GM21381 (cell line): ENCODE data around the gene HDAC9.

Experiments
- ATAC-seq: cut with Tn5 transposase; IDR thresholded peaks from one replicate; pipeline ENCODE4 v1.9.1; 2021; ENCODE audit warnings: mild to moderate bottlenecking, moderate library complexity; ENCODE audit not compliant: unreplicated experiment

Gene HDAC9

DNA sequence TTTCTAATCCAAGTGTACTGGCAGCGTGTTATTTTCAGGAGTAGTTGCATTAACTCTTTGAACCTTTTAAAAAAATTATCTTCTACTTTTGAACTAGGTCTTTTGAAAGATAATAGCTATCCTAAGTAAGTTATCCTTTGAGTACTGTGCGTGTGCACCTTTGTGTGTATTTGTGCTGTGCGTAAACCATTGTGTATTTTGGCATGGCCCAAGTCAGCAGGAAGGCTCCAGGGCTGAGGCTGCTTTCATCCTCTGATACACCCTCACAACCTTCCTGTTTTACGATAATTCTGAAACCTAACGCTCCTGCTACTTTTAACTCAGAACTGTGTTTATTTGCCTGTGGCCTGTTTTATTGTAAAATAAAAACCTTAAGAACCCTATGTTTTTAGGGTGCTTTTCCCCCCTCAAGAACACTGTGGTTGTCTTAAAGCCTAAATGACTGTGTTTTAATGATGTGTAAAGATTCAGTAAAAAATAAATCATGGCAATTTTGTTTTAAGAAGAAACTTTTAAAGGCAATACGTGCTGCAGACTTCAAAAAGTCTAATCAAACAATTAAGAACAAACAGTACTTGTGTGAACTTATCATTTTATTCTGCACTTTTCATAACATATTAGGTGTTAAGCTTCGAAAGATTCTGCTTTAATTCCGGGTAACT, 57.5 kb downstream of the HDAC9 start:
- ATAC-seq, result no peak

DNA sequence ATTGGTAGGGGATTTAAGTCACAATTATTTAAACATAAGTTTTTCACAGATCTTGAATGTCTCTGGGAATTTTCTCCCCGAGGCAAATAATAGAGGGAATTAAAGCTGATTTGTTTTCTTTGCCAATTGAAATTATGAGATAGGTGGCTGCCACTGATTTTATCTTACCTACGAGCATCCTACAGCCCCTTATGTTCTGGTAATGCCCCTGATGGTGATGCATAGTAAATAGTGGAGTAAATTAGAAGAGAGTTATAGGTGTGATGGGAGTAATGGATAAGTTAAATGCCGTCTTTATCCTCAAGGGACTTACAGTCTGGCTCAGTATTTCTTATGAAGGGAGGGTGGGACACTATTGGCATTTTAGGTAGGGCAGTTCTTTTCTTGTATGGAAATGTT, 58.1 kb downstream of the HDAC9 start:
- no peak for ATAC-seq

DNA sequence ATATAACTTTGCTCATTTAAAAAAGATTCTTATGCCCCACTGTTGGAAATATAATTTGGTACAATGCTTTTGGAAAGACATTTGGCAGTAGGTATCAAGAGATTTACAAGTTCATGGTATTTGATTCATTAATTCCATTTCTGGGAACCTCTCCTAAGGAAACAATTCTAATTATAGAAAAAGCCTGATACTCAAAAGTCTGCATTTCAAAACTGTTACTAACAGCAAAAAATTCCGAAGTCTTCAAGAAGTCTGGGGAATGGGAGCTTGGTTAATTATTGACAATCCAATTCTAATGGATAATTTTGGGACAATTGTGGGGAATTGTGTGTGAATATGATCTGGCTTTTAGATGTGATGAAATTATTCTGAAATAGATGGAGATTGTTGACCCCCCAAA, 59.6 kb downstream of the HDAC9 start:
- ATAC-seq, result no peak

DNA sequence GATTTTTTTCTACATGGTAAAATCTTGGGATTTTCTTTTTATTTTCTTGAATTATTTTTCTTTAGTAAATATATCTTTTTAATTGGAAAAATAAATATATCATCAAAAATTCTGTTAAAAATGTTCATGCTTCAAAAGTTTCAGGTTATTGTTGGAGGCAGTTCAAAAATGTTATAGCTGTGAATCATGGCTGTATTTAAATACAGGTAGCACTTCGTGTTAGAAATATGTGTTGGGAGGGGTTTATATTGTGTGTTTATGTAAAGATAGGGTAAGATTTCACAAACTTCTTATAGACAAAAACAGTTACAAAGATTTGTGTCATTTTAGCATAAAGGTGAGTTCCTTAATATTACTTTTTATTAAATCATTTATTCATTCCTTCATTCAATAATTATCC, 60.4 kb downstream of the HDAC9 start:
- ATAC-seq, result no peak

DNA sequence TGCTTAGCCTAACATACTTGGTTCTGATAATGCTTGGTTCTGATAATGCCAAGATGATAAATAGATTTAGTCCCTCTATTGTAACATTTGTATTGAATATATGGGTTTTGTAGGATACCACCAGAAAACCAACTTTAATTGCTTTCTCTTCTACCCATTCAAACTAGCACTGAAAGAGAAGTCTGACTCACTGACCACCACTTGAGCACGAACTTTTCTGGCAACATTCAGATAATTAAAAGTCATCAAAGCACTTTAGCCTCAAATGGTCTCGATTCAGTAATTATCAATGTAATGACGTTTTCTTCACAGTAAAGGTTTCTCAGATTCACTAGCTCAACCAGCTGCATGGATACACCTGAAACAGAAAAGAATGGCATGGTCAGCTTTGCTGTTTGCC, 63.0 kb downstream of the HDAC9 start:
- no peak for ATAC-seq

DNA sequence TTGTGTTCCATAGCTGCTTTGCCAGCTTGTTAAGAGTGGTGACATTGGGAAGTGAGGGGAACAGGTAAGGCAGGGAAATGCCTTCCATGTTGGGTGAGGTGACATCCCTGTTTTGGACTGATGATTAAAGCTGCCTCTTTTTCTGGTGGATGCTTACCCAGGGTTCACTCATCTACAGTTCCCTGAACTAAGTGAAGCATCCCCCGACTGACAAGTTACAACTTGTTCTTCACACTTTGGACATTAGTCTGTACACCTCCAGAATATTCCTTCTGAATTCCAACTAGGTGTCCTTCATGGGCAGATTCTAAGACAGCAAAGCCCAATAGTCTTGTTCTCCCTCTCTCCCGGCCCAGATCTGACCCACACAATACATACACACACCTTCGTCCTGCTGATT, 63.4 kb downstream of the HDAC9 start:
- no peak for ATAC-seq

DNA sequence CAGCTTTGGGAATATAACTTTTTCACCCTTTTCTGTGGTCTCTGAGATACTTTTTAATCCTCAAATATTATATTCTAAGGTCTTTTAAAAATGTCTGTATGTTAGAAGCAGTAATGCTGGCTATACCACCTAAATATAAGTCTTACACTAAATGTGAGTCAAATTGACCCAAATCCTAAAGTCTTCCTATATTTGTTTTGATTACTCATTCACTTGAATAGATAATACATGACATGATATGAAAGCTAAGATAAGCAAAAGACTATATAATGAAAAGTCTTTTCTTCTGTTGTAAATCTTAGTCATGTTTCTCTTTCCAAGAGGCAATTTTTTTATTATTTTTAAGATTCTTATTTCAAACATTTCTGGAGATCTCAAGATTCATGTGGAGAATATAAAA, 64.2 kb downstream of the HDAC9 start:
- no peak for ATAC-seq

DNA sequence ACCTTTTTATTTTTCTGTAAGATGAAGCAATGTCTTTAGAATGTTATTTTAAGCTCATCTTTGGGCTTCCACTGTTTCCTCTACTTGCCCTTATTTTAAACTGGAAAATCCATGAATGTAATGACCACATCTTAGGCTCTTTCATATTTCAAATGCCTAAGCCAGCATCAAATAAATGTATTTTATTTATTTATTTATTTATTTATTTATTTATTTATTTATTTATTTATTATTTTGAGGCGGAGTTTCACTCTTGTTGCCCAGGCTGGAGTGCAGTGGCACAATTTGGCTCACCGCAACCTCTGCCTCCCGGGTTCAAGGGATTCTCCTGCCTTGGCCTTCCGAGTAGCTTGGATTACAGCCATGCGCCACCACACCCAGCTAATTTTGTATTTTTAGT, 69.2 kb downstream of the HDAC9 start:
- ATAC-seq, result no peak

DNA sequence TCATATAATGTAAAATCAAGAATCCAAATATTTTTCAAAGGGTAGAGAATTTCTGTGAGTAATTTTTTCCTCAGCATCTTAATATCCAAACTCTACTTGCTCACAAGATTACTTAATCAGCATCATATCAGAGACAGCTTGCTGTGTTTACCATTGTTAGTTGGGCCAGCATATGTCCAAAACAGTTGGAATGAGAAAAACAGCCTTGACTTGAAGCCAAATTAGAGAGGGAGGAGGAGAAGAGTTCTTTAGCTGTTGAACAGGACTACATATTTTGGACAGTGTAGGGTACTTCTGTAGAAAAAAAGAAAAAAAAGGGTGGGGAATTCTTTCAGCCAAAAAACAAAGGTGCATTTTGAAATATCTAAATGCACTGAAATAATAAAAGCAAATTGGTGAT, 69.8 kb downstream of the HDAC9 start:
- no peak for ATAC-seq

DNA sequence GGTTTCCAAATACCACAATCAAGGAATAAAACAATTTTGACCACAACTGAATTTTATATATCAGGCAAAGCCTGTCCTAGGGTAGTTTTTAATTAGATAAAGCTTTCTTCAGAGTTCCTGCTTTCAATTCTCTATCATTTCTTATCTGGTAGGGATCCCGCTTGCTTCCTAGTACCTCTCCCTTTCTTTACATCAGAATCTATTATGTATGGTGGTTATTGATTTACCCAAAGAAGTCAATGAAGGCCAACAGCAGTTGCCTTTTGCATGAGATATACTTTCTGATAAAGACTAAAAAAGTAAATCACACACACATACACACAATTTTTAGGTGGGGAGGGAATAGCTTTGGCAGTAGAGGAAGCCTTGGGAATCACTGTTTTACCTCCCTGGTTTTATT, 70.7 kb downstream of the HDAC9 start:
- no peak for ATAC-seq

DNA sequence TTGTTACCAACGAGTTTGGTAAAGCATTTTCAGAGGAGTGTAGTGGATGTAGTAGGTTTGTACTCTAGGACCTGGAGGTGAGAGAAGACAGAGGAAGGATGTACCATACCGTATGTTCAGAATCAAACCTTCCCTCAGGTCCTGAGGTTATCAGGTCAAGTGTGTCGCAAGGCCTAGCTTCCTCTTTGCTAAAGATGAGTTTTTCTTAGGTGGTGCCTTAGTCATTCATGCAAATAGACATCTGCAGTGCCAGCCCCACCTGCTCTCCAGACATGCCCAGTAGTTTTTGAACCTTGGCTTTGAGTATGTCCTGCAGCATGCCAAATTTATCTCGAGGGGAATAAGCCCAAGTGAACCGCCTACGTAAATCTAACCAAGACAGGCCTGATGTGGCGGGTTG, 71.3 kb downstream of the HDAC9 start:
- peak; percentile 93 for ATAC-seq

DNA sequence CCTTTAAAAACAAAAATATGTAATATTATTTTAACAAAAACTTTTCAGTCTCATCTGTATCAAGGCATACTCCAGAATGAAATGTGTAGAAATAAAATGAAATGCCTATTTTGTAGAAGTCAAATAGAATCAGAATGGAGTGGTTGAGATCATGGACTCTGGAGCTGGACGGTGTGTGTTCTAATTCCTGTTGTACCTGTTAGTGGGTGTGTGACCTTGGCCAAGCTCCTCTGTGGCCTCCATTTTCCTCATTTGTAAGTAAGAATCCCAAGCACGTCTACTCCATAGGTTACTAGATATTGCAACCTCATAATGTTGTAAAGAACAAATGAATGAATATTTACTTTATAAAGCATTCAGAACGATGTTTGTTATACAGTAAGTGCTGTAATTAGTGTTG, 74.9 kb downstream of the HDAC9 start:
- no peak for ATAC-seq

DNA sequence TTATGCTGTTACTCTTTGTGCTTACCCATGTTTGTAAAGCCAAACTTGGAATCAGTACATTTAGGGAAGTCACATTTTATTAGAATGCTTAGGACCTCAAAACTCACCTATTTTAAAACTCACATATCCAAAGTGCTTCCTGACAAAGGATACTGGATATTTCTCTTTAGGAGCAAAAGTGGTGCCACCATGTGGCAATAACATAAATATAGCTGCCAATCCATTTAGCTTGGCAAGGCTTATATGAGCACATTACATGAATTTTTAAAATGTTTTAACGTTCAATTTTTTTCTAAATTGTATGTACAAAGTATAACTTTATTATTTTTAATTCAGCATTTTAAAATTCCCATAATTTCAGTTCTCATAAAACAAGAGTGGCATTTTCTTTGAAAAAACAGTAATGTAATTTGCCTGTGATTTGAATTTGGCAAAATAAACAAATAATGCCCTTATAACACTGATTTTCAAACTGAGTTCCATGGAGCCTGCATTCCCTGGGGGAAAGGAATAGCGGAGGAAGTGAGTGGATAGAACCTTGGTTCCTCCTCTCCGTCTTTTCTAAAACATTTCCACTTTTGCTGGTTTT, 75.4 kb downstream of the HDAC9 start:
- ATAC-seq, result no peak

DNA sequence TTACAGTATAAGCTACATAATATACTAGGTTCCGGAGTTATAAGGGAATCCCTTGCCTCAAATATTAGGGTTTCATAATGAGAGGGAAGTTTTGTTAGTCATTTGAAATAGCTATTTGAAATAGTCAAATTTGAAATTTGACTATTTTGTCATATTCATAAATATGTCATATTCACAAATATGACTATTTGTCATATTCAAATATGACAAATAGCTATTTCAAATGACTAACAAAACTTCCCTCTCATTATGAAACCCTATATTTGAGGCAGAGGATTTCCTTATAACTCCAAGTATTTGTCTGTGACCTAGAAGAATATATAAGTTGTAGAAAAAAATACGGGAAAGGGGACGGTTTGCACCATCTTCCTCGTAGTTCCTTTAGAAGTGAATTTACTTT, 76.6 kb downstream of the HDAC9 start:
- no peak for ATAC-seq

DNA sequence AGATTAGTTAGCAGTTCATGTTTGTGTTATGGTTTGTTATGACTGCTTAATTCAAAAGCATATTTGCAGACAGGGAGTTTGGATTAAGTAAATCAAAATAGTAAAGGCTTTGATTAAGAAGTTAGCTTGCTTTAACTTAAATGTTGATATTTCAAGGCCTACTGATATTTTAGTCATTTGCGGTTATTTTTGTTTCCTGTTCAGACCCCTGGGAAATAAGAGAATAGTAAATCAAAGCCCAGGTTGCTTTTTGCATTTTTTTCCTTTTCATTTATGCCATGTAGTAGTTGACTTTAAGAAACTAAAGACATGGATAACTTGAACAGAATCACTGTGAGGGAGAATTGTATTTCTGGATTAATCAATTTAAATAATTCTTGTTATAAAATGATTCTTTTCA, 77.3 kb downstream of the HDAC9 start:
- ATAC-seq, result no peak

DNA sequence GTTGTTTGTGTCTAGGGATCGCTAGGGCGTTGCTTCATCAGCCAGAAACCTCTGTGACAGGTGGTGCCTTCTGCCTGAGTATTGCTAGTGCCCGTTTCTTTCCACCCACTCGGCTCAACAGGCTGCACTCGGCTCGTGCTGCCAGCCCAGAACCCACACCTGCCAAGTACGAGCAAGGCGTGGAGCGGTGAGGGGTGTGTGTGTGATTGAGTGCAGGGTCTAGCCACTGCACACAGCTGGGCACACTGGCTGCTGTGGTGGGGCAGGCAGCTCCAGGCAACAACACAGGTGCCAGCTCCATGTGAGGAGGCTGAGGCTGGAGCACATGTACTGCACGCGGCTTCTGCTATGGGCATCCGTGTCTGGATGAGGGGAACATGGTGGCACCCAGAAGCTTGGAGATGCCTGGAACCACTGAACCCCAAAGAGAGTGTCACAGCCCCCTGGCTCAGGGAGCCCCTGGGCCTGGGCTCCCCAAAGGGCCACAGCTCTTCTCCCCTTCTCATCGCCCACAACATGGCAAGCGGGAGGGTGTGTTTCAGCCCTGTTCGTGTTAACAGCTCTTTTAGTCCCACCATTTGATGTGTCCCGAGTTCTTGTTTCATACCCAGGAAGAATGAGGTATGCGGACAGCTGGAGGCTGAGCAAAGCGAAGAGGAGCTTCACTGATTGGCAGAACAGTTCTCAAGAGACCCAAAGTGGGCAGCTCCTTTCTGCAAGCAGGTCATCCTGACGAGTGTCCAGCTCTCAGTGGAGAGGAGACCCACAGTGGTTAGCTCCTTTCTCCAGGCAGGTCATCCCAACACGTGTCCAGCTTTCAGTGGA, 78.1 kb downstream of the HDAC9 start:
- no peak for ATAC-seq

DNA sequence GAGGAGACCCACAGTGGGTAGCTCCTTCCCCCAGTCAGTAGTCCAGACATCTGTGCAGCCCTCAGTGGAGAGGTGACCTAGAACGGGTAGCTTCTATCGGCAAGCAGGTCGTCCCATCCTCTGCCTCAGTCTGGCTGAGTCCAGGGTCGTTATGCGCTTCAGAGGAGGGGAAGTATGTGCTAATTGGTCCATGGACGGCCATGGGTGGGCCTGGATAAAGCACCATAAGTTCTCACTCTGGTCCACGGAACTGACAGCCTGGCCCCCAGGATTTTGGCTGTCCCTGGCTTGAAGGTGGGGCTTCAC, 78.6 kb downstream of the HDAC9 start:
- no peak for ATAC-seq

DNA sequence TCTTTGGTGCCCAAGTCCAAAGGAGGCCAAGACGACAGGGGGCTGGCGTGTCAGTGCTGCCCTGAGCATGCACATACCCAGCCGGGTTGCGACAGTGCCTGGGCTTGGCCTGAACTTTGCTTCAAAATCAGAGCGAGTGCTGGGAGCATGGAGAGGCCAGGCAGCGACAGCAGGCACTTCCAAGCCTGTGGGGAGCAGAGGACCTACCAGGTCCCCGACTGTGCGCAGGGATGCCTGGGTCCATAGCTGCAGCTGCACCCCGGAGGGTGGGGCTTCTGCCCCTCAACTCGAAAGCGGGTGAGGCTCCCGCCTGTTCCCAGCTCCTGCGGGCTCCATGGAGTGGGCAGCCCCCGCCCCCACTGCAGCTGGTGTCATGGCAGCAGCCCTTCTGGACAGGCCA, 79.1 kb downstream of the HDAC9 start:
- no peak for ATAC-seq

DNA sequence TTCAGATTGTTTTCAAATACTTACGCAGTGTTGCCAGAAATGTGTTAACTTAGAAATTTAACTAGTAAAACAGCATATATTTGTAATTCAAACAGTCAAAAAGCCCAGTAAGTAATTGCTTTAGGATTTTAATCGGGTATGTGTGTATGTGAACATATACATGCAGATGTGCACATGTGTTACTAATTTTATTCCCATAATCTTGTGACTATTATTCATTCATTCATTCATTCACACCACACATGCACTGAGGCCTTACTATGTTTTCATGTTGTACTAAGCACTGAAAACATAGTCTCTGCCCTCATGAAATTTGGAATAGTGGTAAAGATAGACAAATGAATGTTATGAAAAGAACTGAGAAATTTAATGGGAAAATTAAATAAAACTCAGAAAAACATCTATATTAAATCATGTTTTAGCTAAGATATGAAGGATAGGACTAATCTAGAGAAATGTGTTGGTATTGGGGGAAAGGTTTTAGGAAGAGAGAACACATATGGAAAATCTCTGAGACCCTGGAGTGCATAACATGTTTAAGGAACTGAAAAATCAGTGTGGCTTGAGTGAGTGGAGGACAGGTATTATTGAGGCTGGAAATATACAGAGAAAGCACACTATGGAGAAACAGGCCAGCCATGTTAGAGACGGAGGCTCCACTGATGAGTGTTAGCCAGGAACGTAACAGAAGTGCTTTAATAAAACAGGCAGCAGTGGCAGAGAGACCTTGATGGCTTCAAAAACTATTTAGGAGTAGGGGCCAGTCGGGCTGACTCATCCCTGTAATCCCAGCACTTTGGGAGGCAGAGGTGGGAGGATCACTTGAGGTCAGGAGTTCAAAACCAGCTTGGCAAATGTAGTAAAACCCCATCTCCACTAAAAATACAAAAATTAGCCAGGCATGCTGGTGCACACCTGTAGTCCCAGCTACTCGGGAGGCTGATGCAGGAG, 80.3 kb downstream of the HDAC9 start:
- ATAC-seq, result no peak

DNA sequence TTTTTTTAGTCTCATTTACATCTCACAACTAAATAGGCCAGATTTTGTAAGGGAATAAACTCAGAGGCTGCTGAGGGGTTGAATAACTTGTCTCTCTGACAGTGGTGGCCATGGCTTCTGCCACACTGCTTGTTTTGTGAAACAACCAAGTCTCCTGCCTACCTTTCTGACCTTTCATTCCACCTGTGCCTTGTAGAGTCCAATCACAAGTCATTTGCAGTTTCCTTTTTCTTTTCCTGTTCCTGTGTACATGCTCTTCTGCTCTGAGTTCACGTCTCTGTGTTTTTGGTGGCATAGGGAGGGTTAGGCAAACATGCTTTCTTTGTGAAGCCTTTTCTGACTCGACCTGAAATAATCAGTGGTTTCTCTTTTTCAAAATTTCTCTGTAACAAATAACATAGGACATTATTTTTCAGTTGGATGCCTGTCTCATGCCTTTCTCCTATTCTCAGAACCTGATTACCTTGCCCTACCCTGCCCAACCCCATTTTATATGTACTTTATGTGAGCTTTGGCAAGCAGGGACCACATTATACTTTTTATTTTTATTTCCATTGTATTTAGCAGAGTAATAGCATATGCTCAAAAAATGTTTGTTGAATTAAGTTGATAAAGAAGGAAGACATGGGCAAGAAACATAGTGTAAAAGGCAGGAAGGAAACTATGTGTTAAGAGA, 81.7 kb downstream of the HDAC9 start:
- no peak for ATAC-seq

DNA sequence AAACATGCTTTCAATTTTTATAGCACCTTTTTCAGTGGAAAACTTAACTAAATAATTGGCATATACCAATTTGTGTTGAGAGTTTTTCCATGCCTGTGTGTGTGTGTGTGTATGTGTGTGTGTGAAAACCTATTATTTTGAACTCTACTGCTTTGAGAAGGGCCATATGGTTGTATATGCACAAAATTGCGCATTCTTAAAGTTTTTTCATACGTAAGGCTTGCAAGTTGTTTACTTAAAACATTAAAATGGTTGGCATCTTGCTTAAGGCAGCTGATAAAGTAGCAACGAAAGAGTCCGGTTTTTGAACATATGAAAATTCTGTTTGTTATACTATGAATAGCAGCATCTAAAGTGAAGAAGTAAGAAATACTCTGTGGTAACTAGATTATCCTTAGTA, 84.1 kb downstream of the HDAC9 start:
- ATAC-seq, result no peak
